PC-9 (cell line): Measurements from ENCODE around the gene DEFB108B. TPM values are rescaled to one million over a fixed set of nuclear protein-coding genes. Genes with fewer than 3 reads are reported as not detected.
"Not testable (repeated sequence)": the region's sequence is repeated elsewhere in the genome, so short reads cannot be mapped to it uniquely, and the experiment has no call there.

Experiments
- BruUV-seq: library from RNA; stranded (reverse); fragments of 400-500 nt; replicated peaks from 2 replicates; lab custom pipeline; 2021; lab: Mats Ljungman, UMichigan
- CTCF ChIA-PET: fragments of 300-600 bp; sonication (Branson Sonifier 250); formaldehyde crosslinking; loops from one replicate; lab custom pipeline; 2022; ENCODE audit warnings: antibody characterized with exemption; lab: Charles Lee
- POLR2A ChIA-PET: fragments of 300-600 bp; sonication (Branson Sonifier 250); formaldehyde crosslinking; loops from one replicate; lab custom pipeline; 2022; ENCODE audit warnings: antibody characterized with exemption; ENCODE audit not compliant: unreplicated experiment; lab: Charles Lee
- DNase-seq, 2 experiments: peaks; one replicate each; pipeline versions ENCODE4 v3.0.0 to v3.0.0-alpha.2; 2015 to 2022; ENCODE audit warnings: mixed read lengths in 1 of 2
- H2AFZ ChIP-seq: fragments of 200-600 bp; sonication (generic); 2 replicates; pipeline ENCODE4 v1.8.1; 2017; ENCODE audit warnings: antibody characterized with exemption
- H3F3A ChIP-seq: fragments of 200-600 bp; sonication (generic); 2 replicates; pipeline ENCODE4 v1.8.1; 2017; ENCODE audit warnings: antibody characterized with exemption, mild to moderate bottlenecking, low read depth; ENCODE audit not compliant: insufficient read depth
- H3K27ac ChIP-seq: fragments of 200-600 bp; sonication (generic); 2 replicates; pipeline ENCODE4 v1.6.1; 2016; ENCODE audit warnings: mixed run types
- H3K27me3 ChIP-seq: fragments of 200-600 bp; sonication (generic); 2 replicates; pipeline ENCODE4 v1.6.1; 2016; ENCODE audit warnings: low read depth, mixed run types; ENCODE audit not compliant: insufficient read depth
- H3K36me3 ChIP-seq: fragments of 200-600 bp; sonication (generic); 2 replicates; pipeline ENCODE4 v1.6.1; 2016; ENCODE audit warnings: low read depth, mixed run types
- H3K4me1 ChIP-seq: fragments of 200-600 bp; sonication (generic); replicated peaks from 2 replicates; pipeline ENCODE4 v1.6.1; 2016; ENCODE audit warnings: mixed run types; ENCODE audit not compliant: insufficient read depth
- H3K4me2 ChIP-seq: fragments of 200-600 bp; sonication (generic); 2 replicates; pipeline ENCODE4 v1.6.1; 2017; ENCODE audit warnings: mixed run types
- H3K4me3 ChIP-seq: fragments of 200-600 bp; sonication (generic); 2 replicates; pipeline ENCODE4 v1.6.1; 2016; ENCODE audit warnings: mixed run types
- H3K79me2 ChIP-seq: fragments of 200-600 bp; sonication (generic); 2 replicates; pipeline ENCODE4 v1.6.1; 2017; ENCODE audit warnings: low read depth, mixed run types
- H3K9me2 ChIP-seq: fragments of 200-600 bp; sonication (generic); 2 replicates; pipeline ENCODE4 v1.8.1; 2017; ENCODE audit warnings: mild to moderate bottlenecking; ENCODE audit not compliant: insufficient read depth
- H3K9me3 ChIP-seq: fragments of 200-600 bp; sonication (generic); 2 replicates; pipeline ENCODE4 v1.8.1; 2016; ENCODE audit warnings: low read depth; ENCODE audit not compliant: insufficient read depth
- H4K20me1 ChIP-seq: fragments of 200-600 bp; sonication (generic); 2 replicates; pipeline ENCODE4 v1.8.1; 2017; ENCODE audit not compliant: insufficient read depth
- intact Hi-C: fragments of 100-400 bp; cut with micrococcal nuclease; formaldehyde crosslinking; loops from one replicate; pipeline ENCODE4 v1.10.0; 2022; ENCODE audit not compliant: unreplicated experiment
- total RNA-seq: library from RNA; stranded (reverse); gene quantifications from 2 replicates; pipeline ENCODE4 v1.2.3, GENCODE V29; 2021
- TF ChIP-seq, protein P1 (sequence below): fragments of 200-600 bp; sonication (generic); conservative IDR thresholded peaks from 2 replicates; pipeline ENCODE4 v1.6.1; 2017; ENCODE audit warnings: mixed run types, antibody characterized with exemption, mild to moderate bottlenecking, moderate library complexity

The DEFB108B gene
- total RNA-seq, 1 experiment from 2014 or later: not detected

DNA sequence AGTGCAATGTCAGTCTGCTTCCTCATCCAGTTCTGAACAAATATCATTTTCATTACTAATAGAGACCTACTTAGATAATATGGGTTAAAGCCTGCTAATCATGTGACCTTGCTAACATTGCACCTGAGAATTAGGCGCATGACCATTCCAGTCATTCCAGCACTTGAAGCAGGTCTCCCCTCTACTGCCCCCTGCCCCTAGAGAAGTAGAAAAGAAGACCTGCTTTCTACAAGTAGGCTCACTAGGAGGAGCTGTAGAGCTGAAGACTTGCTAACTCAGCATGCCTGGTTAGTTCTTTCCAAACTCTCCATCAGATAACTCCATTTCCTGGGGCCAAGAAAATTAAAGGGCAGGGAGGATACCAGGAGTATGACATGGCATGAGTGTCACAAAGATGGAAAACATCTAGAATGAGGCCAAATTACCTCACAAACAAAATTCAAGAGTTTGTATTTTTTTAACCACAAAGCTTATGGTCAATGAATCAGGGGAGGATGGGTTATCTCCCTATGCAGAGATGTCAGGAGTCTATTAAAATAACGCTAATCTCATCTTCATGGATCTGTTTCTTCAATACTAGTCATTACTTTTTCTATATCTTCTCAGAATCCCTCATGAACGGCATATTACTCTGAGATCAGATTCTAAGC lies 31.1 kb downstream of the DEFB108B start:
- H4K20me1 ChIP-seq, H3K9me2 ChIP-seq, H3K27me3 ChIP-seq, H3K36me3 ChIP-seq, intact Hi-C loops, H3F3A ChIP-seq, H3K79me2 ChIP-seq, POLR2A ChIA-PET, H3K4me1 ChIP-seq, BruUV-seq, H3K4me2 ChIP-seq, H3K4me3 ChIP-seq, H3K9me3 ChIP-seq, H3K27ac ChIP-seq, H2AFZ ChIP-seq, CTCF ChIA-PET: not testable (repeated sequence)
- TF ChIP-seq, protein P1, sequence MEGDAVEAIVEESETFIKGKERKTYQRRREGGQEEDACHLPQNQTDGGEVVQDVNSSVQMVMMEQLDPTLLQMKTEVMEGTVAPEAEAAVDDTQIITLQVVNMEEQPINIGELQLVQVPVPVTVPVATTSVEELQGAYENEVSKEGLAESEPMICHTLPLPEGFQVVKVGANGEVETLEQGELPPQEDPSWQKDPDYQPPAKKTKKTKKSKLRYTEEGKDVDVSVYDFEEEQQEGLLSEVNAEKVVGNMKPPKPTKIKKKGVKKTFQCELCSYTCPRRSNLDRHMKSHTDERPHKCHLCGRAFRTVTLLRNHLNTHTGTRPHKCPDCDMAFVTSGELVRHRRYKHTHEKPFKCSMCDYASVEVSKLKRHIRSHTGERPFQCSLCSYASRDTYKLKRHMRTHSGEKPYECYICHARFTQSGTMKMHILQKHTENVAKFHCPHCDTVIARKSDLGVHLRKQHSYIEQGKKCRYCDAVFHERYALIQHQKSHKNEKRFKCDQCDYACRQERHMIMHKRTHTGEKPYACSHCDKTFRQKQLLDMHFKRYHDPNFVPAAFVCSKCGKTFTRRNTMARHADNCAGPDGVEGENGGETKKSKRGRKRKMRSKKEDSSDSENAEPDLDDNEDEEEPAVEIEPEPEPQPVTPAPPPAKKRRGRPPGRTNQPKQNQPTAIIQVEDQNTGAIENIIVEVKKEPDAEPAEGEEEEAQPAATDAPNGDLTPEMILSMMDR: peak; percentile 70
- DNase-seq: peak; percentile 44 to 75

DNA sequence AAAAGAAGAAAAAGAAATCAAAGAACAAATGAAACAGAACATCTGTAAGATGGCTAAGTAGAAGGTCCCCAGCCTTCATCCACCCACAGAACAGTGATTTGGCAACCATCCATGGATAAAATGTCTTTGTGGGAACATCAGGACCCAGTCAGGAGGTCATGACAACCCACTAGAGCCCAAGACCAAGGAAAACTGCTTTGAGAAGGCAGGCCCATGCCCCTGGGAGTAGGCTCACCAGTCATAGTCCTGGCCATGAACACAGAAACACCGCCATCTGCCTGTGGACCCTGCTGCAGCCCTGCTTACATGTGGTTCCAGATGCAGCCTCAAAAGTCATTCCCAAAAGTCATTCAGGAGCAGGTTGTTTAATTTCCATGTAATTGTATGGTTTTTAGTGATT lies 34.2 kb downstream of the DEFB108B start:
- CTCF ChIA-PET, H3K36me3 ChIP-seq, H3K4me2 ChIP-seq, H3K79me2 ChIP-seq, H3K4me3 ChIP-seq, H3F3A ChIP-seq, H3K9me3 ChIP-seq, BruUV-seq, POLR2A ChIA-PET, H4K20me1 ChIP-seq, DNase-seq, intact Hi-C loops, H3K27ac ChIP-seq, H3K9me2 ChIP-seq, H2AFZ ChIP-seq, H3K27me3 ChIP-seq, H3K4me1 ChIP-seq: not testable (repeated sequence)

DNA sequence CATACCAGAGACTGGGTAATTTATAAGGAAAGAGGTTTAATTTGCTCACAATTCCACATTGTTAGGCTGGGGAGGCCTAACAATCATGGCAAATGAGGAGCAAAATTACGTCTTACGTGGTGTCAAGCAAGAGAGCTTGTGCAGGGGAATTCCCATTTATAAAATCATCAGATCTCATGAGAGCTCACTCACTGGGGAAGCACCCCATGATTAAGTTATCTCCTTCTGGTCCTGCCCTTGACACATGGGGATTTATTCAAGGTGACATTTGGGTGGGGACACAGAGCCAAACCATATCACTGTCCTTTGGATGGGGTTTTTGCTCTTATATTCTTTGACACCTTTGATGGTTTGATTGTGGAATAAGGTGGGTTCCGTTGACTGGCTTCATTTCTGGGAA lies 36.9 kb downstream of the DEFB108B start:
- H2AFZ ChIP-seq, CTCF ChIA-PET, H3K36me3 ChIP-seq: not testable (repeated sequence)

DNA sequence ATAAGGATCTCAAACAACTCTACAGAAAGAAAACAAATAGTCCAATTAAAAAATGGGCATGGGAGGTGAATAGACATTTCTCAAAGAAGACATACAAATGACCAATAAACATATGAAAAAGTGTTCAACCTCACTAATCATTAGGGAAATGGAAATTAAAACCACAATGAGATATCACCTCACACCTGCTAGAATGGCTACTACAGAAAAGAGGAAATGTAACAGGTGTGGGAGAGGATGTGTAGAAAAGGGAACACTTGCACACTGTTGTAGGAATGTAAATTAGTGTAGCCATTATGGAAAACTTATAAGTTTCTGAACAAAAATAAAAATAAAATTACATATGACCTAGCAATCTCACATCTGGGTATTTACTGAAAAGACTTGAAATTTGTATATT lies 37.7 kb downstream of the DEFB108B start:
- H3K36me3 ChIP-seq, H3K9me3 ChIP-seq, intact Hi-C loops, H3K4me1 ChIP-seq, H3F3A ChIP-seq, H2AFZ ChIP-seq, H3K4me2 ChIP-seq, H4K20me1 ChIP-seq, DNase-seq, H3K27me3 ChIP-seq, POLR2A ChIA-PET, CTCF ChIA-PET, H3K4me3 ChIP-seq, H3K79me2 ChIP-seq, H3K9me2 ChIP-seq, BruUV-seq, H3K27ac ChIP-seq: not testable (repeated sequence)

More for the DNA sequence above, 36.9 kb downstream of the DEFB108B start:
- H3F3A ChIP-seq, H3K27ac ChIP-seq, POLR2A ChIA-PET, H3K27me3 ChIP-seq, H4K20me1 ChIP-seq, H3K4me3 ChIP-seq, H3K4me2 ChIP-seq, BruUV-seq, intact Hi-C loops, H3K9me3 ChIP-seq, H3K4me1 ChIP-seq, DNase-seq, H3K79me2 ChIP-seq, H3K9me2 ChIP-seq: not testable (repeated sequence)

DNA sequence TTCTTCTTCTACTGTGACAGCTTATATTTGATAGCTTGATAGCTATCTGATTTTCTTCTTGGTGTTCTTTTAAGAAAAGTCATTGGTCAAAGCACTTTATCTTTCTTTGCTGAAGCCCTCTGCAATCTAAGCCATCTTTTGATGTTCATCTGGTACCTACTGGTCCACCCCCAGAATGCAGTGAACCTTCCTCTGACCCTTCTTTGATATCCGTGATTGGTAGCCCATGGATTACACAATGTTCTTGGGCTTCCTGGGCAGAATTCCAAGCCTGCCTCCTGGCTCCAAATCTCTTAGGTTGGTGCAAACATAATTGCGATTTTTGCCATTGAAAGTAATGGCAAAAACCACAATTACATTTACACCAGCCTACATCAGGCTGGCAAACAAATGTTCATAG lies 43.3 kb downstream of the DEFB108B start:
- H3K9me2 ChIP-seq, DNase-seq, H3K9me3 ChIP-seq, H3K27ac ChIP-seq, BruUV-seq, H3K4me3 ChIP-seq, H3K4me2 ChIP-seq, H3K36me3 ChIP-seq, H3F3A ChIP-seq, H3K27me3 ChIP-seq, intact Hi-C loops, H4K20me1 ChIP-seq, CTCF ChIA-PET, H3K4me1 ChIP-seq, POLR2A ChIA-PET, H2AFZ ChIP-seq, H3K79me2 ChIP-seq: not testable (repeated sequence)

DNA sequence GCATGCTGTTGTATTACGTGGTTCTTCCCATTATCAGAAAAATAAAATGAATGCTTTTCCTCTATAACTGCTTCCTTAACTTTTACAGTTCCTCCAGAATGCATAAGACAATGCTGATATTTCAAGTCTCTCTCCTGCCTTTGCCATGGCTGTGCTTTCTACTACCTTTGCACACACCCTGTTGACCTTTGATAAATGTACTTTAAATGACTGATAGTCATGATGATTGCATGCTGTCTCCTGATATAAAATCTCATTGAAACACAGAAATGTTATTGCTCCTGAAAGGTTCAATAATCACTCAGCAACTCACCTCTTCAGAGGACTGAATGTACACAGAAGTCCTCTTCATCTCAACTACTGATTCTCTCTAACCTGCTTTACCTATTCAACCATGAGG lies 45.1 kb downstream of the DEFB108B start, which contains the start of gene DEFB131B:
Gene DEFB131B (plus strand): TSS at position 395 of the 400 bp plus-strand sequence. CDS start 0 bp downstream, at position 395.
- not testable (repeated sequence) for H2AFZ ChIP-seq, H3K27ac ChIP-seq

DNA sequence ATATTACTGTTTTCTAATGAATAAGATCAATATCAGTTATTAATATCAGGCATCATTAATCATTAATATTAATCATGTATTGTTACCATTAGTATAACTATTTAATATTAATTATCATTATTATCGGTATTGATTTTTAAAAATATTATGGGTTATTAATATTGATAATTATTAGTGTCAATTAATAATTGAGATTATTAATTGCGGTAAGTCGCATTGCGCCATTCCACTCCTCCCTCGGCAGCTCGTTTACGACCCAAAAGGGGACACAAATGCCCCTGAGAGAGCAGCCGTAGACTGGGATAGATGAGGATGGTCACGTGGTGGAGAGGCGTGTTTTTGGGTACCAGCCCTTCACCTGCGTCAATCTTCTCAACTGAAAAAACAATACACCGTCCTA lies 52.8 kb downstream of the DEFB108B start:
- CTCF ChIA-PET, H3K27ac ChIP-seq: not testable (repeated sequence)

More for the DNA sequence above, 45.1 kb downstream of the DEFB108B start, which contains the start of gene DEFB131B:
- BruUV-seq, H3K4me3 ChIP-seq, H3K4me1 ChIP-seq, H3K36me3 ChIP-seq, H3K27me3 ChIP-seq, H3F3A ChIP-seq, H3K4me2 ChIP-seq, DNase-seq, H3K79me2 ChIP-seq, H3K9me3 ChIP-seq, H3K9me2 ChIP-seq, H4K20me1 ChIP-seq, POLR2A ChIA-PET, intact Hi-C loops: not testable (repeated sequence)
- CTCF ChIA-PET: interaction anchor here (0.6 kb wide), 1 partner anchor 1001 kb away, joined by 3 read pairs; no protein-coding TSS in a partner anchor

More for the DNA sequence above, 52.8 kb downstream of the DEFB108B start:
- H3K9me2 ChIP-seq, H3K27me3 ChIP-seq, H3K4me3 ChIP-seq, H3K79me2 ChIP-seq, H3K9me3 ChIP-seq, H4K20me1 ChIP-seq, H3F3A ChIP-seq, H3K36me3 ChIP-seq, POLR2A ChIA-PET, intact Hi-C loops, H2AFZ ChIP-seq, DNase-seq, H3K4me2 ChIP-seq, BruUV-seq: not testable (repeated sequence)
- H3K4me1 ChIP-seq: peaks cover 13% of the 10 kb centered on the region
